ENCODE results near the gene NAA50.

Gene NAA50

GRCh38 chr3:113678773-113679172 is 67.3 kb downstream of the NAA50 start:
- DNase-seq: no peak
- H3K23ac ChIP-seq (ENCODE audit: low read length): no peak overlapping the region
- no peak overlapping the region for H3K27ac ChIP-seq (ENCODE audit: low read depth, low read length)
- H3K9ac ChIP-seq (ENCODE audit: low read length): no peak overlapping the region
- WGBS (ENCODE audit: extremely low coverage, insufficient coverage, low lambda C conversion rate): no CpG with 5 or more reads among the region's 4 CpGs
- H2BK5ac ChIP-seq (ENCODE audit: low read length): no peak overlapping the region
- no peak overlapping the region for H2BK15ac ChIP-seq (replicated peaks; ENCODE audit: low read depth)
- H3K4me1 ChIP-seq (ENCODE audit: control insufficient read depth, low read depth, low read length): no peaks in the 10 kb centered on the region
- no peak overlapping the region for H2BK120ac ChIP-seq (ENCODE audit: low read depth, low read length)
- no peak overlapping the region for H4K5ac ChIP-seq (ENCODE audit: low read length)
- H2AK5ac ChIP-seq (ENCODE audit: low read length): no peak overlapping the region
- no peaks in the 10 kb centered on the region for H3K79me2 ChIP-seq (ENCODE audit: control insufficient read depth, insufficient read depth, low read length)
- no peak overlapping the region for H3K4me2 ChIP-seq (ENCODE audit: low read length)
- no peaks in the 10 kb centered on the region for H3K27me3 ChIP-seq (ENCODE audit: insufficient read depth, low read length, poor library complexity)
- H3K56ac ChIP-seq (ENCODE audit: low read length): no peak overlapping the region
- no peak overlapping the region for H4K8ac ChIP-seq (ENCODE audit: low read depth, low read length)
- H3K18ac ChIP-seq (ENCODE audit: low read length): no peak overlapping the region
- no peaks in the 10 kb centered on the region for H3K79me1 ChIP-seq (ENCODE audit: low read length)
- H3K4ac ChIP-seq (ENCODE audit: low read depth, low read length): no peak overlapping the region
- H3K36me3 ChIP-seq (ENCODE audit: control insufficient read depth, insufficient read depth, low read length): no peaks in the 10 kb centered on the region
- H3K4me3 ChIP-seq (ENCODE audit: low read length): no peak overlapping the region

GRCh38 chr3:113677737-113678136 is 68.3 kb downstream of the NAA50 start:
- Histone ChIP-seq H4K5ac (ENCODE audit: low read length) (no peak overlapping the region), H3K27me3 (ENCODE audit: insufficient read depth, low read length, poor library complexity) (no peaks in the 10 kb centered on the region), H3K27ac (ENCODE audit: low read depth, low read length) (no peak overlapping the region), H2AK5ac (ENCODE audit: low read length) (no peak overlapping the region), H3K4me3 (ENCODE audit: low read length) (no peak overlapping the region), H2BK5ac (ENCODE audit: low read length) (no peak overlapping the region), H3K4ac (ENCODE audit: low read depth, low read length) (no peak overlapping the region), H3K4me1 (ENCODE audit: control insufficient read depth, low read depth, low read length) (no peaks in the 10 kb centered on the region), H2BK15ac (replicated peaks; ENCODE audit: low read depth) (no peak overlapping the region), H3K23ac (ENCODE audit: low read length) (no peak overlapping the region), H3K18ac (ENCODE audit: low read length) (no peak overlapping the region), H3K9ac (ENCODE audit: low read length) (no peak overlapping the region), H3K79me2 (ENCODE audit: control insufficient read depth, insufficient read depth, low read length) (no peaks in the 10 kb centered on the region), H3K56ac (ENCODE audit: low read length) (no peak overlapping the region), H3K4me2 (ENCODE audit: low read length) (no peak overlapping the region), H3K79me1 (ENCODE audit: low read length) (no peaks in the 10 kb centered on the region), H2BK120ac (ENCODE audit: low read depth, low read length) (no peak overlapping the region), H3K36me3 (ENCODE audit: control insufficient read depth, insufficient read depth, low read length) (no peaks in the 10 kb centered on the region), H4K8ac (ENCODE audit: low read depth, low read length) (no peak overlapping the region)
- no CpG with 5 or more reads among the region's 1 CpG for WGBS (ENCODE audit: extremely low coverage, insufficient coverage, low lambda C conversion rate)
- DNase-seq: peak; percentile 68

GRCh38 chr3:113676261-113676660 is 69.8 kb downstream of the NAA50 start:
- H2BK15ac ChIP-seq (replicated peaks; ENCODE audit: low read depth): no peak overlapping the region
- H3K9ac ChIP-seq (ENCODE audit: low read length): no peak overlapping the region
- no peak for DNase-seq
- H4K8ac ChIP-seq (ENCODE audit: low read depth, low read length): no peak overlapping the region
- no peak overlapping the region for H3K4ac ChIP-seq (ENCODE audit: low read depth, low read length)
- H3K4me1 ChIP-seq (ENCODE audit: control insufficient read depth, low read depth, low read length): no peaks in the 10 kb centered on the region
- H2BK5ac ChIP-seq (ENCODE audit: low read length): no peak overlapping the region
- H3K27ac ChIP-seq (ENCODE audit: low read depth, low read length): no peak overlapping the region
- no peaks in the 10 kb centered on the region for H3K79me2 ChIP-seq (ENCODE audit: control insufficient read depth, insufficient read depth, low read length)
- no peak overlapping the region for H3K4me2 ChIP-seq (ENCODE audit: low read length)
- no peak overlapping the region for H3K18ac ChIP-seq (ENCODE audit: low read length)
- H2BK120ac ChIP-seq (ENCODE audit: low read depth, low read length): no peak overlapping the region
- no peak overlapping the region for H2AK5ac ChIP-seq (ENCODE audit: low read length)
- no peak overlapping the region for H4K5ac ChIP-seq (ENCODE audit: low read length)
- no peak overlapping the region for H3K23ac ChIP-seq (ENCODE audit: low read length)
- no peaks in the 10 kb centered on the region for H3K79me1 ChIP-seq (ENCODE audit: low read length)
- no CpG with 5 or more reads among the region's 3 CpGs for WGBS (ENCODE audit: extremely low coverage, insufficient coverage, low lambda C conversion rate)
- no peaks in the 10 kb centered on the region for H3K27me3 ChIP-seq (ENCODE audit: insufficient read depth, low read length, poor library complexity)
- no peak overlapping the region for H3K4me3 ChIP-seq (ENCODE audit: low read length)
- no peak overlapping the region for H3K56ac ChIP-seq (ENCODE audit: low read length)
- H3K36me3 ChIP-seq (ENCODE audit: control insufficient read depth, insufficient read depth, low read length): no peaks in the 10 kb centered on the region

GRCh38 chr3:113673593-113673992 is 72.5 kb downstream of the NAA50 start:
- Histone ChIP-seq H3K79me1 (ENCODE audit: low read length) (no peaks in the 10 kb centered on the region), H2BK120ac (ENCODE audit: low read depth, low read length) (no peak overlapping the region), H3K18ac (ENCODE audit: low read length) (no peak overlapping the region), H4K8ac (ENCODE audit: low read depth, low read length) (no peak overlapping the region), H2BK5ac (ENCODE audit: low read length) (no peak overlapping the region), H3K9ac (ENCODE audit: low read length) (no peak overlapping the region), H3K79me2 (ENCODE audit: control insufficient read depth, insufficient read depth, low read length) (no peaks in the 10 kb centered on the region), H2BK15ac (replicated peaks; ENCODE audit: low read depth) (no peak overlapping the region), H3K27me3 (ENCODE audit: insufficient read depth, low read length, poor library complexity) (no peaks in the 10 kb centered on the region), H3K4me3 (ENCODE audit: low read length) (no peak overlapping the region), H3K4me2 (ENCODE audit: low read length) (no peak overlapping the region), H2AK5ac (ENCODE audit: low read length) (no peak overlapping the region), H4K5ac (ENCODE audit: low read length) (no peak overlapping the region), H3K23ac (ENCODE audit: low read length) (no peak overlapping the region), H3K27ac (ENCODE audit: low read depth, low read length) (no peak overlapping the region), H3K56ac (ENCODE audit: low read length) (no peak overlapping the region), H3K4me1 (ENCODE audit: control insufficient read depth, low read depth, low read length) (no peaks in the 10 kb centered on the region), H3K36me3 (ENCODE audit: control insufficient read depth, insufficient read depth, low read length) (no peaks in the 10 kb centered on the region), H3K4ac (ENCODE audit: low read depth, low read length) (no peak overlapping the region)
- no CpG with 5 or more reads among the region's 4 CpGs for WGBS (ENCODE audit: extremely low coverage, insufficient coverage, low lambda C conversion rate)
- no peak for DNase-seq

GRCh38 chr3:113668015-113668414 is 78.0 kb downstream of the NAA50 start:
- Histone ChIP-seq H3K4me2 (ENCODE audit: low read length) (no peak overlapping the region), H3K27ac (ENCODE audit: low read depth, low read length) (no peak overlapping the region), H3K18ac (ENCODE audit: low read length) (no peak overlapping the region), H4K8ac (ENCODE audit: low read depth, low read length) (no peak overlapping the region), H3K36me3 (ENCODE audit: control insufficient read depth, insufficient read depth, low read length) (no peaks in the 10 kb centered on the region), H3K23ac (ENCODE audit: low read length) (no peak overlapping the region), H3K9ac (ENCODE audit: low read length) (no peak overlapping the region), H3K79me1 (ENCODE audit: low read length) (no peaks in the 10 kb centered on the region), H2BK5ac (ENCODE audit: low read length) (no peak overlapping the region), H3K56ac (ENCODE audit: low read length) (no peak overlapping the region), H3K4me3 (ENCODE audit: low read length) (no peak overlapping the region), H2AK5ac (ENCODE audit: low read length) (no peak overlapping the region), H2BK15ac (replicated peaks; ENCODE audit: low read depth) (no peak overlapping the region), H2BK120ac (ENCODE audit: low read depth, low read length) (no peak overlapping the region), H3K27me3 (ENCODE audit: insufficient read depth, low read length, poor library complexity) (no peaks in the 10 kb centered on the region), H3K4ac (ENCODE audit: low read depth, low read length) (no peak overlapping the region), H4K5ac (ENCODE audit: low read length) (no peak overlapping the region), H3K4me1 (ENCODE audit: control insufficient read depth, low read depth, low read length) (no peaks in the 10 kb centered on the region), H3K79me2 (ENCODE audit: control insufficient read depth, insufficient read depth, low read length) (no peaks in the 10 kb centered on the region)
- WGBS (ENCODE audit: extremely low coverage, insufficient coverage, low lambda C conversion rate): no CpG with 5 or more reads among the region's 4 CpGs
- DNase-seq: no peak
